Fibroblast of pulmonary artery (primary cell): Measurements from ENCODE around the gene KIAA0040.

Experiments
- DNase-seq: peaks from one replicate; pipeline ENCODE4 v3.0.0-alpha.2; 2010; ENCODE audit warnings: low read depth
- H3K4me3 ChIP-seq: replicated peaks from 2 replicates; pipeline ENCODE4 v1.5.1; 2011; ENCODE audit warnings: low read depth, mild to moderate bottlenecking, control low read depth, low read length, moderate library complexity
- CTCF ChIP-seq: IDR thresholded peaks from 2 replicates; pipeline ENCODE4 v1.5.1; 2011; ENCODE audit warnings: mild to moderate bottlenecking, control low read depth, low read length, inconsistent platforms; ENCODE audit errors: missing control alignments

The KIAA0040 gene

GRCh38 chr1:175211656-175212055 is 19.1 kb upstream of the KIAA0040 start:
- no peak overlapping the region for H3K4me3 ChIP-seq
- no peak for TF ChIP-seq CTCF
- no peak for DNase-seq

- no peak for DNase-seq
- no peak overlapping the region for H3K4me3 ChIP-seq
- TF ChIP-seq CTCF = no peak
These were observed 18.2 kb upstream of the KIAA0040 start for GRCh38 chr1:175210744-175211143.

- no peak for DNase-seq
- no peak for TF ChIP-seq CTCF
- H3K4me3 ChIP-seq = no peak overlapping the region
These were observed 16.9 kb upstream of the KIAA0040 start for GRCh38 chr1:175209493-175209921.

GRCh38 chr1:175208773-175209492 is 16.4 kb upstream of the KIAA0040 start:
- no peak for TF ChIP-seq CTCF
- H3K4me3 ChIP-seq = no peak overlapping the region
- no peak for DNase-seq

GRCh38 chr1:175207971-175208370 is 15.4 kb upstream of the KIAA0040 start:
- TF ChIP-seq CTCF = no peak
- no peak for DNase-seq

GRCh38 chr1:175206687-175207086 is 14.1 kb upstream of the KIAA0040 start:
- no peak for TF ChIP-seq CTCF
- no peak overlapping the region for H3K4me3 ChIP-seq
- peak; percentile 24 for DNase-seq

More at GRCh38 chr1:175207971-175208370, 15.4 kb upstream of the KIAA0040 start:
- no peak overlapping the region for H3K4me3 ChIP-seq

- H3K4me3 ChIP-seq = no peak overlapping the region
- TF ChIP-seq CTCF = no peak
- no peak for DNase-seq
These were observed 11.8 kb upstream of the KIAA0040 start for GRCh38 chr1:175204330-175204729.
